Camera-type eye (tissue), 1 donor: ENCODE data around the gene POU2AF1. TPM values are rescaled to one million over a fixed set of nuclear protein-coding genes. Genes with fewer than 3 reads are reported as not detected.

Source experiments
- total RNA-seq: library from RNA; depleted of rRNA; stranded (reverse); fragments of >200 nt; gene quantifications from one replicate; pipeline ENCODE4 v1.2.3, GENCODE V29; 2014

Gene POU2AF1, protein sequence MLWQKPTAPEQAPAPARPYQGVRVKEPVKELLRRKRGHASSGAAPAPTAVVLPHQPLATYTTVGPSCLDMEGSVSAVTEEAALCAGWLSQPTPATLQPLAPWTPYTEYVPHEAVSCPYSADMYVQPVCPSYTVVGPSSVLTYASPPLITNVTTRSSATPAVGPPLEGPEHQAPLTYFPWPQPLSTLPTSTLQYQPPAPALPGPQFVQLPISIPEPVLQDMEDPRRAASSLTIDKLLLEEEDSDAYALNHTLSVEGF
- total RNA-seq = not detected

DNA sequence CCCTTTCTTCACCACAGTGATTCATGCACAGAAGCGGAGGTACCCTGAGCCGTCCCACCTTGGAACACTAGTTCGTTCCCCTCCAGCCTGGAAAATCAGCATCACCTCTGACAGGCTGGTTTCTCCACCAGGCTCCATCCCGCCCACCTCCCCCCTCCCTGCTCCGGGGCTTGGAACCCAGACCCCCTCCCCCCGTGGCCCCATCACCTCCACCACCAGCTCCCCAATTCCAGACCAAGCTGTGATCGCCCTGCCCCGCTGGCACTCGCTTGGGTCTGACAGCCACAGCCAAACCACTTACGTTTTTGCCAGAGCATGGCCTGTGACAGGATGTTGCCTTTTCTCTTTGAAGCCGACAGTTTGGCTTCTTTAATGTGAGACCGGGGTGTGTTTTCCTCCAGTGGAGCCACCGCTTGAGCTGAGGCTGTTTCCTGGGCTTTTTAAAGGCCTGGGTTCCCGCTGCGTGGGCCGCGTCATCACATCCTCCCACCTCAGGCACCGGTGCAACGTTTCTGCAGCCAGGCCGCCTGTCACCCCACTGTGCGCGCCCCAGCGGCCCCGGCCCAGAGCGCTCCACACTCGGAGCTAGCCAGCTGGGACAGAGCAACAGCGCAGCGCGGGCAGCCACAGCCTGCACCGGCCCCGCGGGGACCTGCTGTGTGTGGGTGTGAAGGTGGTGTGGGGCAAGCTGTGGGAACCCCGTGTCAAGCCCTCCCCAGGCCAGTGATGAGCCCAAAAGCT lies at the start of gene POU2AF1:
Gene POU2AF1 (minus strand): TSS at position 415 of the 741 bp plus-strand sequence. CDS start 98 bp downstream, at position 317.

Other genes with a start within 250 kb of the POU2AF1 start
- not detected for gene POU2AF2, start 133.6 kb downstream of the POU2AF1 start, total RNA-seq
- 0.99 TPM for gene POU2AF3, start 80.7 kb downstream of the POU2AF1 start, total RNA-seq
- gene BTG4, start 133.1 kb upstream of the POU2AF1 start, total RNA-seq = not detected
- gene HOATZ, start 135.5 kb upstream of the POU2AF1 start, total RNA-seq = not detected
- 11.7 TPM for gene LAYN, start 161.4 kb upstream of the POU2AF1 start, total RNA-seq
- gene SIK2, start 223.2 kb upstream of the POU2AF1 start, total RNA-seq = 36.3 TPM